CD4-positive, alpha-beta T cell treated with Interleukin-17A for 4 hours (primary cell): ENCODE results near the gene MNDA.

Source experiments
- DNase-seq: peaks from one replicate; pipeline ENCODE4 v3.0.0-alpha.2; 2020; ENCODE audit warnings: mixed read lengths

Gene MNDA

GRCh38 chr1:158830904-158831507, at the start of gene MNDA:
Gene MNDA (plus strand): TSS chr1:158831351. CDS start chr1:158842154, 10,803 bp downstream.
- no peak for DNase-seq

- DNase-seq, result peak; percentile 39
Measured at GRCh38 chr1:158793604-158794003, 37.5 kb upstream of the MNDA start.

GRCh38 chr1:158794247-158794646, 36.9 kb upstream of the MNDA start:
- DNase-seq, result no peak

GRCh38 chr1:158798531-158798930, 32.6 kb upstream of the MNDA start:
- DNase-seq, result no peak

GRCh38 chr1:158799689-158800088, 31.5 kb upstream of the MNDA start:
- no peak for DNase-seq

GRCh38 chr1:158800526-158800925, 30.6 kb upstream of the MNDA start:
- DNase-seq, result no peak

- no peak for DNase-seq
Measured at GRCh38 chr1:158801396-158801795, 29.8 kb upstream of the MNDA start.

- no peak for DNase-seq
Measured at GRCh38 chr1:158803678-158804077, 27.5 kb upstream of the MNDA start.

- DNase-seq, result no peak
Measured at GRCh38 chr1:158806916-158807536, 24.1 kb upstream of the MNDA start.

- DNase-seq, result no peak
Measured at GRCh38 chr1:158809256-158809655, 21.9 kb upstream of the MNDA start.

- DNase-seq, result no peak
Measured at GRCh38 chr1:158809862-158810261, 21.3 kb upstream of the MNDA start.

GRCh38 chr1:158810311-158810710, 20.8 kb upstream of the MNDA start:
- no peak for DNase-seq

GRCh38 chr1:158812336-158812735, 18.8 kb upstream of the MNDA start:
- DNase-seq, result no peak

- DNase-seq, result no peak
Measured at GRCh38 chr1:158813164-158813563, 18.0 kb upstream of the MNDA start.

GRCh38 chr1:158814970-158815369, 16.2 kb upstream of the MNDA start:
- no peak for DNase-seq

GRCh38 chr1:158818560-158818959, 12.6 kb upstream of the MNDA start:
- DNase-seq, result no peak

GRCh38 chr1:158818975-158819431, 12.1 kb upstream of the MNDA start:
- no peak for DNase-seq

GRCh38 chr1:158819461-158820443, 11.4 kb upstream of the MNDA start:
- DNase-seq, result peak; percentile 18

GRCh38 chr1:158821723-158822122, 9.4 kb upstream of the MNDA start:
- no peak for DNase-seq

- no peak for DNase-seq
Measured at GRCh38 chr1:158830074-158830677, 975 bp upstream of the MNDA start.

- no peak for DNase-seq
Measured at GRCh38 chr1:158833264-158833663, 2.1 kb downstream of the MNDA start.

- DNase-seq, result no peak
Measured at GRCh38 chr1:158836038-158836437, 4.9 kb downstream of the MNDA start.

- DNase-seq, result no peak
Measured at GRCh38 chr1:158838660-158839059, 7.5 kb downstream of the MNDA start.
